GM18498 (cell line): ENCODE results near the gene SNX5.

ENCODE experiments used
- ATAC-seq: cut with Tn5 transposase; IDR thresholded peaks from one replicate; pipeline ENCODE4 v1.9.1; 2021; ENCODE audit warnings: mild to moderate bottlenecking, moderate library complexity; ENCODE audit not compliant: unreplicated experiment

SNX5 gene

DNA sequence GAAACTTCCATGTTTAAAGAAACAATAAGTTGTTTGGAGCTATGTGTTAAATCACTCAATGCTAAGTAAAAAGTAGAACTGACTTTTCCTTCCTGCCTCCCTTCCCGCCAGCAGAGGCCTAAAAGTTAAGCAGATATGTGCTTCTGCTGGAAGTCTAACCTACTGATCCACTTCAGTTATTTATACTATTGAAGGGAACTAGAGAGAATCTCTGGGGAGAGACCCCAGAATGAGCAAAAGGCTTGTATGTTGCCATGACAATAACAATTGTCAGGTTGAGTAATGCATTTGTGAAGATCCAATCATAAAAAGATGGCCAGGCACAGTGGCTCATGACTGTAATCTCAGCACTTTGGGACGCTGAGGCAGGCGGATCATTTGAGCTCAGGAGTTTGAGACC is 25.0 kb upstream of the SNX5 start:
- no peak for ATAC-seq

DNA sequence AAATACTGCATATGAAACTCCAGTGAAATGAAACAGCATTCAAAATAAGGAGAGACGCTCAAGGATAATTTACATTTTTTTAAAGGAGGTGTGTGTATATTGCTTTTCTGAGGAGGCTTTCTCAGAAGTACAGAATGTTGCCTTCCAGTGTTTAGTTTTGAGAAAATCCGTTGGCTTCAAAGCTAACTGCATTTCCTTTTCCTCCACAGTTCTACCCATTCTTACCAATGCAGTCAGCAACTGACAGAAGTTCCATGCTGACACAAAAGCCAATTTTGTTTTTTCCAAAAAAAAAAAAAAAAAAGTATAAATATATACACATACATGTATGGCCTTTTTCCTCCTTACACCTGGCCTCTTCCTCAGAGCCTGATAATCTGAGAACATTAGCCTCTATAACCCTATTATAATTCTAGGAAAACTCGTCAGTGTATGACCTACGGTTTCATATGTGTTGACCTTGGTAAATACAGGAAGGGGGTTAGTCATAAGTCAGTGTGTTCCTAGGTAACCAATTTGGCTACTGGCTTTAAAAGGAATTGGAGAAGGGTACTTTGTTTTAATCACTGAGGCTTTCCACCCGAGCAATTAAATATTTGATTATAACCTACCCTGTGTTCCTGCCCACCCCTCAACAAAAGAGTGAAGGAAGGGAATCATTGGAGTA is 24.4 kb upstream of the SNX5 start:
- ATAC-seq: no peak

DNA sequence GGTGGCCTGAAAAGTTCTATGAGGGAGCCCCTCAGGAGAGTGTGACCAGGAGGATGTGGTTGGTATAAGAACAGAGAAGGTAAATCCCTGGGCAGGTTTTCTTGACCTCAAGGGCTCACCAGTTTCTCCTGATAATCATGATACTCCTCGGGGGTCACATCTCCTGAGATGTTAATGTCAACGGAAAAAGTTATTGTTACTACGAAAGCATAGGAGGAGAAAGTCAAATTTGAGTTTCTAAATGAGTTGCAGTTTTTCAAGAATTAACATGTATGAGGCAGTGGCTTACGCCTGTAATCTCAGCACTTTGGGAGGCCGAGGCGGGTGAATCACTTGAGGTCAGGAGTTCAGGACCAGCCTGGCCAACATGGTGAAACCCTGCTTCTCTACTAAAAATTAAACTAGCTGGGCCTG is 23.6 kb upstream of the SNX5 start:
- no peak for ATAC-seq

DNA sequence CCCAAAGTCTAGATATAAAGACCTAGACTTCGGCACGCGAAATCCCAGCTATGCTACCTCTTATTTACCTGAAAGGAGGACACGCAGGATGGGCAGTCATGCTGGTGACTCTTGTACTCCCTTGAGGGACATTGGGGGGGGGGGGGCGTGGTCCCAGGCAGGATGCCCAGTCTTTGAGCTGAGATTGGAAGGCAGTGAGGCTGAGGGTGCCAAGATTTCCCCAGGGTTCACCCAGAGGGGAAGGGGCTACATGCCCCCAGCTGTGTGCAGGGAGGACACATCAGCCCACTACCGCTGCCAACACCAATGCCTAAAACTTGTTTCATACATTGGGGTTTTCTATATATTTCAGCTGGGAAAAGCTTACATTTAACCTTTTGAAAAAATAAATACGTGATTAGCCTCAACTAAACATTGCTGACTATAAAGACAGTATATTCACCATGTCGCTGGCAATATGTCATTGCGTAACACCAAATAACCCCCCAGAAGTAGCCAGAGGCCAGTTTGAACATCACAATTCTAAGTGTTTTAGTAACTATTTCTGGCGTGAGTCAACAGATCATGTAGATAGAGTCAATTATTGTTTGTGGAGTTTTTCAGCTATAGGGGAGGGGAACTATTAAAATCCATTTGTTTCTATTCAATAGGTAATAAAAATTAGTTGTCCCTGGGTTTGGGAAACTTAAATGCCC is 21.8 kb upstream of the SNX5 start:
- no peak for ATAC-seq

DNA sequence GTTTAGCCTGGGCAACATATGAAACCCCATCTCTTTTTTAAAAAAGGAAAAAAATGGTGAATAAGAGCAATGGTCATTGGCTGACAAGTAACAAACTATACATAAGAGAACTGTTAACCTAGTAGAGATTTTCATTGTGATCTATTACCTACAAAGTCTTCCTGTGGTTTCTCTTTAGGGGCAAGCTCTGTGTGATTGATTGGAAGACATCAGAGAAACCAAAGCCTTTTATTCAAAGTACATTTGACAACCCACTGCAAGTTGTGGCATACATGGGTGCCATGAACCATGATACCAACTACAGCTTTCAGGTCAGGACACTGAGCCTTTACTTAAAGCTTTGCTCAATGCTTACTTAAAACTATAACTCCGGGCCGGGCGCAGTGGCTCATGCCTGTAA is 19.4 kb upstream of the SNX5 start:
- no peak for ATAC-seq

DNA sequence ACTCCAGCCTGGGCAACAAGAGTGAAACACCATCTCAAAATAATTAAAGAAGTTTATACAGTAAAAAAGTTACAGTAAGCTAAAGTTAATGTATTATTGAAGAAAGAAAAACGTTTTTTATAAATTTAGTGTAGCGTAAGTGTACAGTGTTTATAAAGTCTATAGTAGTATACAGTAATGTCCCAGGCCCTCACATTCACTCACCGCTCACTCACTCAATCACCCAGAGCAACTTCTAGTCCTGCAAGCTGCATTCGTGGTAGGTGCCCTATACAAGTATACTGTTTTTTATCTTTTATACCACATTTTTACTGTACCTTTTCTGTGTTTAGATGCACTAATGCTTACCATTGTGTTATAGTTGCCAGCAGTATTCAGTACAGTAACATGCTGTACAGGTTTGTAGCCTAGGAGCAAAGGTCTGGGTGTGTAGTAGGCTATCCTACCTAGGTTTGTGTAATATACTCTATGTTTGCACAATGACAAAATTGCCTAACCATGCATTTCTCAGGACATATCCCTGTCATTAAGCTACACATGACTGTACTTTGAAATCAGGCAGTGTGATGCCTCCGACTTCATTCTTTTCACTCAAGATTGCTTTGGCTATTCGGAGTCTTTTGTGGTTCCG is 16.9 kb upstream of the SNX5 start:
- ATAC-seq: no peak

DNA sequence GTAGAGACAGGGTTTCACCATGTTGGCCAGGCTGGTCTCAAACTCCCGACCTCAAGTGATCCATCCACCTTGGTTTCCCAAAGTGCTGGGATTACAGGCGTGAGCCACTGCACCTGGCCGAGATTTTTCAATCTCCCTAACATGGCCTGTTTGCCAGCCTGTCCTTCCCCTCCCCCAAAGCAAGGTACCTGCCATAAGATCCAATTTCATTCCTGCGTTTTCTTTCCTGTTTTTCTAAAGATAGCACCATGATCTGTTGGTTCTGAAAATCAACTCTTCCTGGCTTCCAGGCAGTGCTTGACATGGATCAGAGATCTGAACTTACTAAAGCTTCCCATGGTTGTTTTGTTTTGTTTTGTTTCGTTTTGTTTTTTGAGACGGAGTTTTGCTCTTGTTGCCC is 7.7 kb upstream of the SNX5 start:
- ATAC-seq: no peak

DNA sequence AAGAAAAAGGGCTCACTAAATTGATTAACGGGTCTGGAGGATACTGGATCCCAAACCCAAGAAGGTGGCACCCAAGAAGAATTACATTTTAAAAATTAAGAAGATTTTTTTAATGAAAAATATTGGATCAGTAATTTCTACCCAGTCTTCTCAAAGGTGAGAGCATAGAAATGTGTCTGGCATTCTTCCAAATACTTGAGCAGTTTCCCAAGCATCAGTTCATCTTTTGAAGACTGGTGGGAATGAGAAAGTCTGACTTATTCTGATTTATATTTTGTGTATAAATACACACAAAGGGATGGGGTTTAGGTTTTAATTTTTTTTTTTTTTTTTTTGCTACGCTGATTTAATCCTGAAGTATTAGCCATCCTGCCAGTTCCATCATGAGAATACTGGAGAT is 3.5 kb upstream of the SNX5 start:
- ATAC-seq: no peak

DNA sequence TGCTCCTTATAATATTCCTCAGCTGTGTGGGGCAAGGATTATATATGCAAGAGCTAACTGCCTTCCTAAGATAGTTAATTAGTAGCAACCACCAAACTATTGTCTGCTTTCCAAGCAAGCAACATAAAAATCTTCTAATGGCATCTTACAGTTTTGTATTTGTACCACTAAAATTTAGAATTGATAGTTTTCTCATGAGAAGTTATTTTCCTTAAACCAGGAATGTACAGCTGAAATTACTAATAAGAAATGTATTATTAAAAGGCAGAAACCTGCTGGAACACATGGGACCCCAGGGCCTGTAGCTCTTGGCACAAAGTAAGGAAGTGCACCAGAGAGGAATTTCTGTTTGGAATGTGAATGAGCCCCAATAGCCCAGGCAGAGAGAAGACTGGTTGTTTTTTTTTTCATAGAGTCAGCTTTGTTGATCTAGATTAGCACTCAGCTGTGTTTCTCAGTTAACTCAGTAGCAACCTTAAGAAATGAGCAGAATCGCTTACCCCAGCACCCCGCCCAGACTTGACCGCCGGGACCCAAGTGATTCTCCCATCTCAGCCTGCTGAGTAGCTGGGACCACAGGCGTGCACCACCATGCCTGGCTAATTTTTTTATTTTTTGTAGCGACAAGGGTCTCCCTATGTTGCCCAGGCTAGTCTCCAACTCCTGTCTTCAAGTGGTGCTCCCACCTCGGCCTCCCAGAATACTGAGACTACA is 2.9 kb upstream of the SNX5 start:
- ATAC-seq: no peak

DNA sequence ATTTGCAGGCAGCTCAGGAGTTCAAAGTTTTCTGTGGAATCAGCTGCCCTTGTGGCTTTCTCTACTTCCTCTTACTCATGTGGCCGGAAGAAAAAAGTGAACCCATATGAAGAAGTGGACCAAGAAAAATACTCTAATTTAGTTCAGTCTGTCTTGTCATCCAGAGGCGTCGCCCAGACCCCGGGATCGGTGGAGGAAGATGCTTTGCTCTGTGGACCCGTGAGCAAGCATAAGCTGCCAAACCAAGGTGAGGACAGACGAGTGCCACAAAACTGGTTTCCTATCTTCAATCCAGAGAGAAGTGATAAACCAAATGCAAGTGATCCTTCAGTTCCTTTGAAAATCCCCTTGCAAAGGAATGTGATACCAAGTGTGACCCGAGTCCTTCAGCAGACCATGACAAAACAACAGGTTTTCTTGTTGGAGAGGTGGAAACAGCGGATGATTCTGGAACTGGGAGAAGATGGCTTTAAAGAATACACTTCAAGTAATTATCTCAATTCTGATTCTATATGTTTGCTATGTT is 1.4 kb upstream of the SNX5 start:
- ATAC-seq: no peak

DNA sequence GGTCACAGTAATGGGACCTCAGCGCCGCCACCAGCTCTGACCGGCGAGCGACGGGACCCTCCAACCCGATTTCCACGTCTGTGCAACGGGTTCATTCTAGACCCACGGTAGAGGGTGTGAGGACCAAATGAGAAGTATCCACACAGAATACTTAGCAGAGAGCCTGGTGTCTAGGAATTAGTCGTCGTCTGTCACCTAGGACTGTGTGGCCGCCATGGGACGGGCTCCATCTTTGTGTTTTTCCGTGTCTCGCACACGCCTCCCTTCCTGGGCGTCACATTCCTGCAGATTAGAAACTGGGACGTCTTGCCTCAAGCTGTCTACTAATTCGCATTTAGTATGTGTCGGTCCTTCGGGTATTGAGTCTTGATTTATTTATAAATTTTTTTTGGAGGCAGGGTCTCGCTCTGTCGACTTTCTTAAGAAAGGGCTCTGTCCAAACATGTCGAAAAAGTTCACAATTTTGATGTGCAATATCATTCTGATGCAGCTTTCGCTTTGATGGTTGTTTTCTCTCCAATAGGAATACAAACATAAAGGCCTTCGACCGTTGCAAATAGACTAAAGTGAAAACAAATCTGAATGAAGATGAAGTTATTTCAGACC is 787 bp upstream of the SNX5 start:
- peak; percentile 5 for ATAC-seq

DNA sequence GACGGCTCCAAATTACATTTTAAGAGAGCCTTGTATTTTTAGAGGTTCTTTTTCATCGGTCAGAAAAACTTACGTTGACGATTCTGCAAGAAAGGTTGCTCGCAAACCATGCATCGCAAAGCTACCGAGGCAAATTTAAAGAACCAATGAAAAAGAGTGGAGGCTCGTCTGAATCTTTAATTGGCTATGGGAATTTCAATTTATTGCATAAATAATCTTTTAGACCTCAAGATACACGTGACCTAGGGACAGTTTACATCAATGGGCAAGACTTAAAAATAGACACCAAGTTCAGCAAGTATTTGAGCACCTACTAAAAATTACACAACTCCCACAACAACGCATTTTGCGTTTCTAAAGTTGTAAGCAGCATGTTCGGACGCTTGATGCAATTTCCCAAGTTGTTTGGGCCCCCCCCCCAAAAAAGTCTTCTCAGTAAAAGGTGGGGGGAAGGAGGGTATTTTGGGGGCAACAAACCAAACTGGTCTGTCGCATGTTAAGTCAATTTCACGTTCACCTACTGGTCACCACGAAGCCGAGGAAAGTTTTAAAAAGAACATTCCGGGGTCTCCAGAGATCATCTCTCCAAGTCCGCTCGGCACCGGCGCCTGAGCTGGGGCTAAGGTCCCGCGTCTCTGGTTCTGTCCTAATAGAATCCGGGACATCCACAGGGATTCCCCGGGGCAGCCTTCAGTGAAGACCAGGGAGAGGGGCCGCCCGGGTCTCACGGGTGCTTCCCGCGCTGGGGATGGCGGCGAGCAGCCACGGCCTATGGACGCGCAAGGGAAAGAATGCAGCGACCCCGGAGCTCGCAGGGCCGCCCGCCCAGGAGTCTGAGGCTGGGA is 851 bp downstream of the SNX5 start:
- ATAC-seq: peak; percentile 1

DNA sequence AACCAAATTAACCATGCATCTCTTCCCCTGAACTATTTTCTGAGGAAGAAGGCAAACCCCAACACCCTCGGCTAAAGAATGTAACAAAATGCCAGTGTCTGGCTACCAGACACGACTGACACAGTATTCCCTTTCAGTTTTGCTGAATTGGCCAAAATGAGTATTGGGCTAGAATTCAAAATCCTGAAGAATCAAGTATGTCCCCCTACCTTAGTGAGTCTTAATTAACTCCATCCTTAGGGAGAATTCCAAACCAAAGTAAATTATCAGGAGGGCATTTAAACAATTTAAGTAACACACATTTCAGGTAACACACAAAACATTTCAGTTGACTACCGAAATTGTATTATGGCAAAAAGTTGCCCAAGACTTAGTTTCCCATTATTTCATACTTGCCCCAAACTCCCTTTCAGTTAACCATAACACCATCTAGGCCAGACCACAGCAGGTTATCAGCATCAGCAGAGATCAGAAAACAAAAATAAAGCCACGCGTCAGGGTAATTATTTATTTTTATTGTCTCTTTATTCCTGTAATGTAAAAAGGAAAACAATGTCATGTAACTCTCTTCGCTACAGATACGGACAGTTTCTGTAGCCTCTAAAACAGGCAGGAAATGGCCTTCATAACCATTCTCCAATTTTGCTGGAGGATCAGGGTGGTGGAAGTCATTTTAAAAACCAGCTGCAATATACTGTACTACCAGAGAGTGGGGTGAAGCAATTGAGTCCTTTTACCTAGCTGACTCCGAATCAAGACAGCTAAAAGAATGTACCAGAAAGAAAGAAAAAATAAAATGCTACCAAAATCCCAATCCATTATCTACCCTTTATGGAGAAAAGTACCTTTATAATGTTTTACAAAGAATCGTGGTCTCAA is 1.9 kb downstream of the SNX5 start:
- ATAC-seq: no peak

DNA sequence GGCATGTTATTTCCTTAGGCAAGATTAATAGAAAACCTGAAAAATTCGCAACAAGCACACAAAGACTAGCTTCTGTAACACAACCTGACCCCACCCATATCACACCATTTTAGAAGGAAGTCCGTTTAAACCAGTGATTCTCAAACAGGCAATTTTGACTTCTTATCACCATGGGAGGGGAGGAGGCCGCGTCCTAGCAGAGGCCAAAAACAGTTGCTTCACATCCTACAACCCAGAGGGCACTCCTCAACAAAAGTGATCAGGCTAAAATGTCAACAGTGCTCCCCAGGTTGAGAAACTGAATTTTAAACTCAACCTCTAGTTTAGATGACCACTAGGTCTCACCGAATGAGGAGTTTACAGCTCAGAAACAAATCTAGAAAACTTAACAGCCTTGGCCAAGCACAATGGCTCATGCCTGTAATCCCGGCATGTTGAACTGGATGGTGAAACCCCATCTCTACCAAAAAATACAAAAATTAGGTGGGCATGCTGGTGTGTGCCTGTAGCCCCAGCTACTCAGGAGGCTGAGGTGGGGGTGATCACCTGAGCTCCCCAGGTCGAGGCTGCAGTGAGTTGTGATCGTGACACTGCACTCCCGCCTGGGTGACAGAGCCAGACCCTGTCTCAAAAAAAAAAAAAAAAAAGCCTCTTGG is 3.4 kb downstream of the SNX5 start:
- ATAC-seq: no peak

DNA sequence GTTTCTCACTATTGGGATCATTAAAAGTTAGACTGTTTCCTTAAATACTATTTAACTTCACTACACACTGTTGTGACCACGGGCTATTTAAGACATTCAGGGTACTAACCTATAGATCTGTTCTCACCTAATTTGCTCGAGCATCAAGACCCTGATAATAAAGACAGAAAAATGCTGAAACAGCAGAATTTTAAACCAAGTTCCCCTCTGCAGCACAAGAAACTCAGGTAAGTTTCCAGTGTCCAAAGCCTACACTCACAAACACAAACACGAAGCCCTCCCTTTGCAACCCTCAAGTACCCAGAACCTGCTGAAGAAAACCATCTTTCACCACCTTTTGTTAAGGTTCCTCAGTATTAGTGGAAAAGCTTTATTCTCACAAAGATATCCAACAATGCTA is 4.0 kb downstream of the SNX5 start:
- no peak for ATAC-seq

DNA sequence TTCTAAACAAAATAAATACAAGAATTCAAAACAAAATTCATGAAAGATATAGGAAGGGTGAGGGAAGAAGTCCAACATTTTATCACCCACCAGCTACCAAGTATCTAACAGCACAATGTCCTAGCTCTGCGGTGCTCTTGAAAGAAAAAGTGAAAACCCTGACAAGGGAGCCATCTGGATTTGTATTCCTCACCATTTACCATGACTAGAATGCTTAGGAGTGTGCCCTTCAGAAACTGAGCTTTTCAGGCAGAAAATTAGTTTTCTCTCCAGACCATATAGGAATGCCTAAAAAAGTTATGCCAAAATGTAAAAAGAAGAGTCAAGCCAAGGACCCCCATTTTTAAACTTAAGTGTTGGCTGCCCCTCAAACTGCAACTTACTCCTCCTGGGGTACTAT is 4.5 kb downstream of the SNX5 start:
- no peak for ATAC-seq

DNA sequence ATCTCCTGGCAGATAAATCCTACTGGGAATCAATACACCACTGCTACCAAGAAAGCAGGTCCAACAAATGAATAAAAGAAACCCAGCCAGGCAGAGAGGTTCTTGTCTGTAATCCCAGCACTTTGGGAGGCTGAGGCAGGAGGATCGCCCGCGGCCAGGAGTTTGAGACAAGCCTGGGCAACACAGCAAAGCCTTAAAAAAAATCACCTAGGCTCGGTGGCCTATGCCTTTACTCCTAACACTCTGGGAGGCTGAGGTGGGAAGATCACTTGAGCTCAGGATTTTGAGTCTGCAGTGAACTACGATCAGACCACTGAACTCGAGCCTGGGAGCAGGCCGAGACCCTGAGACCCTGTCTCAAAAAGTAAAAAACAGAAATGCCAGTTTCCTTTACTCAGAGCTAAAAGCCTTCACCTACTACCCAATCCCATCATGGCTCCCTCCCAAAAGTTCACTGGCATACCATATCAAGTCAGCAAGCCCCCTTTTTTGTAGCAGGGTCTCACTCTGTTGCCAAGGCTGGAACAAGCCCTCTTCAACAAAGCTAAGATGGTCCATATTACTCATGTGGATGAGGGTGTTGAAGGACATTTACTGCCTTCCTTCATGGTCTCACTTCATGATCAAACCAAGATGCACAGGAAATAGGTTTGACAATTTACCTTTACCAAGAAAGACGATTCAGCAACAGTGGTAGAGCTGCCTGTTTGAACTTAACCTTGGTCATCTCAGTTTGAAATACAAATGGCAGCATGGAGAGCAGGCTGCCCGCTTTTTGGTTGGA is 5.3 kb downstream of the SNX5 start:
- ATAC-seq: no peak

DNA sequence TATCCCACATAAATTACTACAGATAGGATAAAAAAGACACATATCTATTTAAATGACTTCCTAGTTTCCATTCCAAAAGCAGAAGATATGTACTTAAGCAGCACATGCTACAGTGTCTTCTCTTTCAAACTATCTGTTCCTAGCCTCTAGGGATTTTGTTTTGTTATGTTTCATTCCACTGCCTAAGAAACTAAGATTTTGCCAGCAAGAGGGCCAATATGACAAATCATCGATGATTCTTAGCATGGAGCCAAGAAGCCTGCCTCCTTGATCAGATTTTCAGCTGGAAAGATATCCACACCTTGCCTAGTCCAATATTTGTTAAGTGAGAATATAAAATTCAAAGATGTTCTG is 7.0 kb downstream of the SNX5 start:
- ATAC-seq: no peak
